HG02943 (cell line): ENCODE results near the gene MFAP1.
"Not testable (repeated sequence)": the region's sequence is repeated elsewhere in the genome, so short reads cannot be mapped to it uniquely, and the experiment has no call there.

Experiments
- ATAC-seq: cut with Tn5 transposase; IDR thresholded peaks from one replicate; pipeline ENCODE4 v1.9.1; 2021; ENCODE audit warnings: mild to moderate bottlenecking, low read depth, moderate library complexity; ENCODE audit not compliant: unreplicated experiment

The MFAP1 gene

DNA sequence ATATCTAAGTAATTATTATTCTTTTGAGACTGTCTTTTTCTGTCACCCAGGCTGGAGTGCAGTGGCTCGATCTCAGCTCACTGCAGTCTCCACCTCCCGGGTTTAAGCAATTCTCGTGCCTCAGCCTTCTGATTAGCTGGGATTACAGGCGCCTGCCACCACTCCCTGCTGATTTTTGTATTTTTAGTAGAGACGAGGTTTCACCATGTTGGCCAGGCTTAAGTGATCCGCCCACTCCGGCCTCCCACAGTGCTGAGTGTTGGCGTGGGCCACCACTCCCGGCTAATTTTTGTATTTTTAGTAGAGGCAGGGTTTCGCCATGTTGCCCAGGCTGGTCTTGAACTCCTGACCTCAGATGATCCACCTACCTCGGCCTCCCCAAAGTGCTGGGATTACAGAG is 815 bp upstream of the MFAP1 start:
- not testable (repeated sequence) for ATAC-seq

- no peak for ATAC-seq
These were observed 3.0 kb downstream of the MFAP1 start for GRCh38 chr15:43821505-43821904.

DNA sequence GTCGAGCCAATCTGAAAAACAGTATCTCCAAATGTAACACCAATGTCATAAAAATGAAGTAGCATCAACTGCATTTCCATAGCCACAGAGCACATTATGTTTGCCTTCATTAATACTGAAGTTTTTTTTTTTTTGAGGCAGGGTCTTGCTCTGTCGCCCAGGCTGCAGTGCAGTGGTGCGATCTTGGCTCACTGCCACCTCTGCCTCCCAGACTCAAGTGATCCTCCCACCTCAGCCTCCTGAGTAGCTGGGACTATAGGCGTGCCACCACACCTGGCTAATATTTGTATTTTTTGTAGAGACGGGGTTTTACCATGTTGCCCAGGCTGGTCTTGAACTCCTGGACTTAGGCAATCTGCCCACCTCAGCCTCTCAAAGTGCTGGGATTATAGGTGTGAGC is 9.4 kb downstream of the MFAP1 start:
- ATAC-seq: not testable (repeated sequence)

DNA sequence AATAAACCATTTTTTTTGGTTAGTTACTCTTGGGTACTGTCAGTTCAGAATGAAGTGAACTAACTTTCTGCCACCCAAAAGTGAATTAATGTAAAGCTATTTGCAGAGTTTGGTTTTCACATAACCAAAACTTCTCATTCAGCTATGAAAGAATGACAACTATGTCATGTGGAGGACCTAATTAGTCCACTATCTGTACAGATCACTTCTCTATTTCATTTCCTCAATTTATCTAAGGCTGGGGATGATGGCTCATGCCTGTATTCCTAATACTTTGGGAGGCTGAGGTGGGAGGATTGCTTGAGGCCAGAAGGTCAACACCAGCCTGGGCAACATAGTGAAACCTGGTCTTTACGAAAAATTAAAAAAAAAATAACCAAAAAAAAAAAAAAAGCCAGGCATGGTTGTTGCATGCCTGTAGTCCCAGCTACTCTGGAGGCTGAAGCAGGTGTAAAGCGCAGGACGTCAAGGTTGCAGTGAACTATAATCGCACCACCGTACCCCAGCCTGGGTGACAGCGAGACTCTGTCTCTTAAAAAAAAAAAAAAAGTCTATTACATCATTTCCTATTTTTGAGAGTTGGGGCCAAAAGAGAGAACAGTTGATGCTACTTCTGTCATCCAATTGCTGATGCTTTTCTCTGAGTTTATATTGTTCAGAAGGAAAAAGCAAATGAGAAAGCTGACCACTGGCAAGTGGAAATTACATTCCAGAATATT is 15.4 kb downstream of the MFAP1 start:
- no peak for ATAC-seq

DNA sequence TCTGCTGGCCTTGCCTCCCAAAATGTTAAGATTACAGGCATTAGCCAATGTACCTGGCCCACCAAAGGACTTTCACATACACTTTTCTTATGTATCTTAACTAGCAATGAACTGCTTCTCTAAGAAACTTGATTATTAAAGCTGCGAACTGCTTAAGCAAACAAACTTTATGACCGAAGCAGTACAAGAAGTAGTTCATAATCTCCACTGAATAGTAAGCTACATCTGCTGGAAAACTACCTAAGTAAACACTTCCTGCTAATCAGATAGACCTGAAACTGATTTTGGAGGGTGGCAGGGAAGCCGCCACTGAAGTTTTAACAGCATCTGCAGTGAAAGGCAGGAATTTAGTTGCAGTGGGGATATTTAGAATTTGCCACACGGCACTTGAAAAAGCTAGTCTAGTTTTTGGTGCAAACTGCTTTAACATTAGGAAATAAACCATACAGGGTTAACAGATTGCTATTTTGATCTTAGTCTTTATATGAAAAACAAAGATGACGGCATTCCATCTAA is 16.0 kb downstream of the MFAP1 start:
- no peak for ATAC-seq

GRCh38 chr15:43802676-43803075 is 21.8 kb downstream of the MFAP1 start:
- ATAC-seq: not testable (repeated sequence)

DNA sequence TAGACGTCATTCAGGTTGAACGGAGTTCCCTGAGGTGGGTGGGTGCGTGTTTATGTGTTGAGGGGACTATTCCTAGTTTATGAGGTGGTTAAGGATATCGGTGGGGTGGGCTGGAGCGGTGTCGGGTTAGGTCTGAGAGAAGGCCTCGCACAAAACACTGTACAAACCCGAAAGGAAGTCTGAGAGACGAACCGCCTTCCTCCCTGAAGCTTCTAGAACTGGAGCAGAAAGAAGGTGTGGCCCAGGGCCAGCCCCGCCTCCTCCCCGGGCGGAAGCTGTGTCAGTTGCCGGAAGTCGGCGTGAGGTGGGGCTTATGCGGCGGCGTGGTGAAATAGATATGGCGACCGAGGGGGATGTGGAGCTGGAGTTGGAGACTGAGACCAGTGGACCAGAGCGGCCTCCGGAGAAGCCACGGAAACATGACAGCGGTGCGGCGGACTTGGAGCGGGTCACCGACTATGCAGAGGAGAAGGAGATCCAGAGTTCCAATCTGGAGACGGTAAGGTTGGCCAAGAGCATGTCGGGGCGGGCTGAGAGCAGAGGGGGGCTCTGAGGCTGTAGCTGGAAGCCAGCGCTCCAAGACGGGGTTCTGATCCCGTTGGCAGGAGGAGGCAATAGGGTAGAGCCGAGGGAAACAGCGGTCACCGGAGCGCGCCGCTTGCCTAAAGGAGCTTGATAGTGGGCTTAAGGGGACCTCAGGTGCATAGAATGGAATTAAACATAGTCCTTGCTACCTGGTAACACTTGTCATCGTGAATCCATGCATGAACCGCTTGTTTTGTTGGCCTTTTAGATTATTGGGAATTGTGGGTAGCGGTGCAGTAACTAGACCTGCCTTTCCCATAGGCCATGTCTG is 24.0 kb downstream of the MFAP1 start, which contains the start of gene HYPK:
HYPK (plus strand) TSS at position 314 of the 856 bp plus-strand sequence; CDS start at position 338, 24 bp downstream.
- peak; percentile 79 for ATAC-seq

GRCh38 chr15:43799945-43800285 is 24.6 kb downstream of the MFAP1 start, which contains the start of gene SERINC4:
TSS of gene SERINC4 (minus strand) at chr15:43800220. CDS start at chr15:43799986, 234 bp downstream.
- no peak for ATAC-seq

DNA sequence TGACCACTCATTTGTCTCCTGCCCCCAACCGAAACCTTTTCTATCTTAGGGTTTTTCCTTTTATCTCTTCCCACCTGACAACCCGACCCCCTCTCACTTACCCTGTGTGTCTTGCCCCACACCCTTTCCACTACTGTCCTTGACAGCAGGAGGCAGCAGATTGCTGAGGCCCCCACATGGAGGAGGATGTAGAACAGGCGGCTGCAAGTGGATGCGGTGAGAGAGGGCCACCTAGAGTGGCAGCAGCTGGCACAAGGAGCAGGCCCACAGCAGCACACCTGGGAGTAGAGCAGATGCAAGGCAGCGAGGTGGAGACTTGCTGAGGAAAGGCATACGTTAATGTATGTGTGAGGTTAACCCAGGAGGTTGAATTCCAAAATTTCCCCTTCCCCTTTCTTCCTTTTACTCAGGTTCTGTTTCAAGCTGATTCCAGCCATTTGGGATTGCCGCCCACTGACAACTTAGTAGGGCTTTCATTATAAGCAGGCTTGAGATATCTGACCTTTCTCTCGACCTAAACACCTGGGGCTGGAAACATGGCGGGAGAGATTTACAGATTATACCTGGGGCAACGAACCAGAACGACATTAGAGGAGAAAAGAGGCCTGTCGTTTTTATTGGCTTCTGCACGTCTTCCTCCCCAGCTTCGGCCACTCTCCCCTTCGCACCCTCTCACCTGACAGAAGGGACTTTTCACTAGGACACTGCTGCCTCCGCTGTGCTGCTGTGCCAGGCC is 25.1 kb downstream of the MFAP1 start:
- ATAC-seq: no peak

- no peak for ATAC-seq
These were observed 27.9 kb downstream of the MFAP1 start for GRCh38 chr15:43796566-43796965.

DNA sequence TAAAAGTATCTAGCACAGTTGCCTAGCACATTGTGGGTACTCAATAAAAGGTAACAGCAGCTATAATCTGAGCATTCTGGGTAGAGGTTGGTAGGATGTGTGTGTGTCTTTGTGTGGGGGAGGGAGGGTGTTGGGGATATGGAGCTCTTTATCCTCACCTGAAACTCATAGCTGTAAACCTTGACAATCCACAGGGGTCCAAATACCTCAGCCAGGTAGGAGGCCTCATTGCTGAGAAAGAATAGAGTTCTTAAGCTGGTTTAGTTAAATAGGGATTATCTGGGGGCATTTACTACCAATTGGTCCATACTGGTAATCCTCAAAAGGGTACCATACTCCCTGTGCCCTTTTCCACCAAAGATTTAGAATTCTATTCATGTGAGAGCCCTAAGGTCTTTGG is 28.5 kb downstream of the MFAP1 start:
- ATAC-seq: no peak

DNA sequence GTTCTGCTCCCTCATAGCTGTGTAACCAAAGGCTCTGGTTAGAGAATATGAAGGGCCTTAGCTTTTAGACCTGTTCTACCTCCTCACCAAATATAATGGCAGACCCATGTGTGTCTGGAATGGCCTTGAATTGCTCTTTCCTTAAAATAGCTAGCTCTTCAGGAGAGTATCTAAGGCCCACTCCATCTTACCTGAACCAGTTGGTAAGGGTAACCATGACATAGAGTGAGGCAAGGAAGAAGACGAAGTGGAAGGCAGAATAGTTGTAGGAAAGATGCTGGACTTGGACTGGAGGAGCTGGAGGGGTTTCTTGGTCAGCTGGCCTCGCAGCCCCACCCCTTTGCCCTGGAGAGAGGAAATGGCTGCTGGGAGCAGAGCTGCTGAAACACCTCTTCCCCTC is 29.3 kb downstream of the MFAP1 start:
- ATAC-seq: no peak

DNA sequence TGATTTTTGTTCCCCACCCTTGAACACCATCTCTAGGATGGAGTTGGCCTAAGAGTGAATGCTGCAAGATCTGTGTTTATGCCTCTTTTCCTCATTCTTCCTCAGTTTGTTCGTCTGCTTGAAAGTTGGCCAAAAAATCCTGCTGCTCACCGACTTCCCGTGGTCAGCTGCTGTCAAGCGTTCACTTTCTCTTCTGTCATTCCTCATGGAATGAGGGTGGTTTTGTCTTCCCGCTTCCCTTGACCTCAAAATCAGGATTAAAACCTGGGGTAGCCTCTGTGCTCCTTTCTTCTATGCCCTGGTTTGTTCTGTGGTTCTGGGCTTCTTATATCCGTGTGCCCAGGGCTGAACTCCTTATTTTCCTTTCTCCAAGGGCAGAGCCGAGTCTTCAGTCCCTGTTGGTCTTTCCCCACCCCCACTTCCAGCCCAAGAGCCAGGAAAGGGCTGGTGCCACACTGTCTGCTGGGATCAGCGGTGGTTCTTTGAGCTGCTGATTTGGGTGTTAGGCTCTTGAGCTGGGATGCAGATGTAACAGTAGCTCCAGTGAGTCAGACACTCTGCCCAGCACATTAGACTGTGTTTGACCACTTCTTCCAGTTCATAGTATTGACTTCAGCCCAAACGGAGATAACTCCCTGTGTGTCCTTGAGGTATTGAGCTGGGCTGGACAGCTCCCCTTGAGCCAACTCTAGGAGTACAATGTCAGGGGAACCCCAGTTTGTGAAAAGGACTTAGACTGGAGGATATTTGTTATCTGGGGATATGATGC is 30.0 kb downstream of the MFAP1 start:
- no peak for ATAC-seq

- ATAC-seq: no peak
These were observed 30.8 kb downstream of the MFAP1 start for GRCh38 chr15:43793647-43794046.

- ATAC-seq: no peak
These were observed 31.6 kb downstream of the MFAP1 start for GRCh38 chr15:43792761-43793476.

DNA sequence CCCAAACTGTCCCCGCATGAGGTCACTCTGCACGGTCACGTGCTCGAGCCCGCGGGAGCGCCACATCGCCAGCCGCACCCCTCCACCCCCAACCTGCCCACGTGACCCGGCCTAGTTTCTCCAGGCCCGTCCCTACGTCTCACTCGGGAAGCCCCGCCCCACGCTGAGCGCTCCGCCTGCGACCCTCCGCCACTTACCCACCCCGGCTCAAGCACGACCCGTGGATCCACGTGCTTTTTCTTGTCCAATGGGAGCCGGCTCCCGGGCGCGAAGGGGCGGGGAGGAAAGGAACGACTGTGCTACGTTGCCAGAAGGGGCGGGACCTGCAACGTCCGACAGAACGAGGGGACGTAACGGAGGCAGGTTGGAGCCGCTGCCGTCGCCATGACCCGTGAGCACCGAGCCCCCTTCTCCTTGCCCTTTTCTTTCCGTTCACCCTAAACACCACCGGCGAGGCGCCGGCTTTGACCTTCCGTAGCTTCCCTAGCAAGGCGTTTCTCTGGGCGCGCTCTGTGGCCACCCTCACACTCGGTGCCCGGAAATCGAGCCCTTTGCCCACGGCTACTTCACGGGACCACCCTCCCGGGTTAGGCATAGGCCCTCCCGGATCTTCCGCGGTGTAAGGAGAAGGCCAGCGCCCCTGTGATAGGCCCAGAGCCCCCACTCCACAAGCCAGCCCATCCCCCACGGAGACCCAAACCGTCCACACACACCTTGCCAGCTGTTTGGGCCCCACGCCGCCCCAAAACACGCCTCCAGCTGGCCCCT is 32.3 kb downstream of the MFAP1 start, which contains the start of gene SERF2:
SERF2 (plus strand) TSS at position 328 of the 768 bp plus-strand sequence; CDS start at position 385, 57 bp downstream.
- ATAC-seq: peak; percentile 84

DNA sequence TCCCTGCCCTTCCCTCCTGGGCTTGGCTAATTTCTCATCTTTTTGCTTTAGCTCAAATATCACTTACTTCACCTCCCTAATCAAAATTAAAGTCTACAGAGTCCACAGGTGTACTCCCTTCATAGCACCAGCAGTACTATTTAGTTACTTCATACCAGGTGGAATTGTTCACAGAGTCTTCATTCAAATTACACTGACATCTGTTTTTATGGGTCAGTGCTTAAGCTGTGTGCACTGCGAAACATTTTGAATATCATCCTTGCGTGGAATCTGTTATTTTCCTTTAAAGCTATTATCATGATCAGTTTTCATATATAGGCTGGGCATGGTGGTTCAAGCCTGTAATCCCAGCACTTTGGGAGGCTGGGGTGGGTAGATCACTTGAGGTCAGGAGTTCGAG is 35.1 kb downstream of the MFAP1 start:
- no peak for ATAC-seq

GRCh38 chr15:43779016-43779415 is 45.5 kb downstream of the MFAP1 start:
- no peak for ATAC-seq
